NT2/D1 (cell line): ENCODE results near the gene CALD1.
A peak's percentile ranks its signal among the peaks of the same experiment; 100 is the strongest.

Experiments
- DNase-seq: peaks from one replicate; pipeline ENCODE4 v3.0.0-alpha.2; 2011; ENCODE audit warnings: low read depth, low spot score
- H3K27me3 ChIP-seq: 2 replicates; pipeline ENCODE4 v1.6.0; 2011; ENCODE audit warnings: mild to moderate bottlenecking; ENCODE audit not compliant: insufficient read length, insufficient read depth
- H3K36me3 ChIP-seq: 2 replicates; pipeline ENCODE4 v1.6.1; 2011; ENCODE audit warnings: mild to moderate bottlenecking, low read length, mixed read lengths; ENCODE audit not compliant: insufficient read depth, insufficient read length
- H3K4me1 ChIP-seq: 2 replicates; pipeline ENCODE4 v1.5.1; 2011; ENCODE audit not compliant: insufficient read depth, insufficient read length
- H3K4me3 ChIP-seq: 2 replicates; pipeline ENCODE4 v1.5.1; 2011; ENCODE audit warnings: low read depth; ENCODE audit not compliant: insufficient read length
- H3K9ac ChIP-seq: 2 replicates; pipeline ENCODE4 v1.6.0; 2011; ENCODE audit warnings: low read depth; ENCODE audit not compliant: insufficient read length
- H3K9me3 ChIP-seq: 2 replicates; pipeline ENCODE4 v1.5.1; 2011; ENCODE audit warnings: mild to moderate bottlenecking, low read length; ENCODE audit not compliant: insufficient read depth
- SUZ12 ChIP-seq: IDR thresholded peaks from 2 replicates; pipeline ENCODE4 v1.6.1; 2011; ENCODE audit not compliant: insufficient read length, insufficient read depth; ENCODE audit errors: extremely low read depth
- YY1 ChIP-seq: IDR thresholded peaks from 2 replicates; pipeline ENCODE4 v1.6.1; 2011; ENCODE audit not compliant: insufficient read length, insufficient read depth
- ZNF274 ChIP-seq: IDR thresholded peaks from 2 replicates; pipeline ENCODE4 v1.6.1; 2011; ENCODE audit warnings: mild to moderate bottlenecking, low read depth, low read length

CALD1 gene

DNA sequence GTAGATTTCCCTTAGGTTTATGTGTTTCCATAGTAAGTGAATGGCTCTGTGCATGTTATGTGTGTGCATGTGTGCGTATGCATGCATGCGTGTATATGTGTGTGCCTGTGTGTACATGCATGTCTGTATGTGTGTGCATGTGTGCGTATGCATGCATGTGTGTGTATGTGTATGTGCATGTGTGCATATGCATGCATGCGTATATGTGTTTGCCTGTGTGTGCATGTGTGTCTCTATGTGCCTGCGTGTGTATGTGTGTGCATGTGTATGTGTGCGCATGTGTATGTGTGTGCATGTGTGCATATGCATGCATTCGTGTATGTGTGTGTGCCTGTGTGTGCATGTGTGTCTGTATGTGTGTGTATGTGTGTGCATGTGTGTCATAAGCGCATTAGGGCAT, 108.1 kb downstream of the CALD1 start:
- H3K27me3 ChIP-seq, result no peaks in the 10 kb centered on the region
- H3K4me3 ChIP-seq, result no peak overlapping the region
- TF ChIP-seq ZNF274 (no peak), SUZ12 (no peak), YY1 (no peak)
- no peaks in the 10 kb centered on the region for H3K9me3 ChIP-seq
- DNase-seq, result no peak
- no peaks in the 10 kb centered on the region for H3K4me1 ChIP-seq
- peaks cover 52% of the 10 kb centered on the region for H3K36me3 ChIP-seq
- no peak overlapping the region for H3K9ac ChIP-seq

DNA sequence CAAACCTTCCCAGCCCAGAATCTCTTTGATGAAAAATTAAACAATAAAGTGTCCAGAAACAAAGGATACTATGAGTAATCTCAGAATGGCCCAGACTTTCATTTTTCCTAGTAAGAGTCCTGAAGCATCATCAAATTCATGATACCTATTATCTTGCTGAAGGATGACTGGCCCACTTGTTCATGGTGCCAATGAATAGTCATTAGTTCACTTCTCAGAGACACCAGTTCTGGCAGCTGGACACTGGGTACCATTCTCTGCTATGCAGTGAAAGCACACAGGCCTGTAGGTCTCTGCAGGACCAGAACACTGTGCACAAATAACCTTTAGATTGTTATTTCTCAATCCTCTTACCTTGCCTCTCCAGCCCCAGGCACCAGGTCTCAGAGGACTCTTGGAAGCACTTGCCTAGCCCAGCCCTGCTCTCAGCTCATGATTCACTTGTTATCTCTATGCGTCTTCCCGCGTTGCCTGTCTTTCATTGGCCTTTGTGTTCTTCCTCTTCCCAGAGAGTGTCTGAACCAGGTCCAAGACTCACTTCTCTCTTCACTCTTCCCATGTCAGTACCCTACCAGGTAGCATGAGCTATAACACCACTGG, 108.8 kb downstream of the CALD1 start:
- no peak for TF ChIP-seq YY1
- no peak for TF ChIP-seq SUZ12
- TF ChIP-seq ZNF274, result no peak
- peaks cover 58% of the 10 kb centered on the region for H3K36me3 ChIP-seq

DNA sequence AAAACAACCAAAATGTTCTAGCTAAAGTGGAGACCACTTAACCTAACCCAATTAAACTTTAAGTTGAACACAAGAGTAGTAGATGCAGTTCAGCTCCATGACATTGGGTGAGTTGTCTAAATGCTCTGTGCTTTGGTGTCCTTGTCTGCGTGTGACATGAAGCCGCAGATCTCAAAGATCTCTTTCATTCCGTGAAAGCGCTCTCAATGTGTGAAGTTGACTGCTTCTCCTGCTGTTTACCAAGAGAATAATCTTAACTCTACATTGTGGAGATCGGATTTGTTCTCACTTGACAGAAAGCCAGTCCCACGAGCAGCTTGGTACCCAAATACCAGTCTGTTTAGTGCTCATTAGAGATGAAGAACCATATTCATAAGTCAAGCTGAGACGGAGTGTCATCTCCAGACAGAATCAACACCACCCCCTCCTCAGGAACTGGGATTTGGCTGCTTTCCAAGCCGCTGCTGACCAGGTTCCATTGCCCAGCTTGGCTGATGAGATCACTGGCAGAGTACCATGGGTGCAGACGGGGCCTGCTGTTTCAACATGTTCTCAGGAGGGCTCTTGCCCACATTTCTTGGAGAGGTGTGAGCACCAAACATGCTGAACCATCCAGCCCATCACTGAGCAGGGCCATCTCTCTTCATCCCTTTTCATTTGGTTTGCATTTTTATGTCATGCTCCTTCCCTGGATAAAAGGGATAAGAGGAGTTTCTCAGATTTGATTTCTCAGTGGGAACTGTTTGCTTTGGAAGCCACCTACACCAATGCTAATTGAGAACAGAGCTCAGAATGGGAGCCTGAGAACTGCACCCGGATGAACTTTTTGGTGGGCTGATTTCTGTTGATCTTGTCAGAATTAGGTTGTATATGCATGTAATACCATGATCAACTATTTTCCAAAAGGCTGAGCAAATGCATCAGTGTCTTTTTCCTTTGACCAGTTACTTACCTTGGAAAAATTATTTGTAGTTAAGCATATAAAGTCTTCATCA, 111.1 kb downstream of the CALD1 start:
- DNase-seq, result no peak
- H3K36me3 ChIP-seq, result peaks cover 63% of the 10 kb centered on the region
- TF ChIP-seq YY1 (no peak), ZNF274 (no peak), SUZ12 (no peak)
- H3K27me3 ChIP-seq, result no peaks in the 10 kb centered on the region
- H3K9ac ChIP-seq, result no peak overlapping the region
- no peak overlapping the region for H3K4me3 ChIP-seq
- H3K4me1 ChIP-seq, result no peaks in the 10 kb centered on the region
- H3K9me3 ChIP-seq, result peaks cover 16% of the 10 kb centered on the region

More for the DNA sequence above, 108.8 kb downstream of the CALD1 start:
- Histone ChIP-seq H3K4me1 (no peaks in the 10 kb centered on the region), H3K9ac (no peak overlapping the region), H3K4me3 (no peak overlapping the region), H3K9me3 (no peaks in the 10 kb centered on the region), H3K27me3 (no peaks in the 10 kb centered on the region)
- no peak for DNase-seq

DNA sequence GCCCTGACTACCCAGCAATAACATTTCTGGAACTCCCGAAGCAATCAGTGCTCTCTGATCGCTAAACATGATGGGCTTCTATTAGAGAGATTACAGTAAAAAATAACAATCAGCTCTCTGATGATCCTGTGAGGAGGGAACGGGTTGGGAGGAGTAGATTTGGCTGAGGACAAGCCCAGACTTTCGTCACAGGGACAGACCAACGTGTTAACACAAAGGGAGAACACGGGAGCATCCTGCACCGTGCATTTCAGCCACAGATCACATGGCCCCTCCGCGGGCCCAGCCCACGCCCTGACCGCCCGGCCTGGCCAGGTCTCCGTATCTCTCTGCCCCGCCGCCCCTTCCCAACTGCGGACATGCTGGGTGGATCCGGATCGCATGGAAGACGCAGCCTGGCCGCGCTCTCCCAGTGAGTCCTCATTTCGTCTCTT, 111.8 kb downstream of the CALD1 start:
- Histone ChIP-seq H3K36me3 (peaks cover 67% of the 10 kb centered on the region), H3K4me3 (peak overlapping the region; percentile 49), H3K27me3 (no peaks in the 10 kb centered on the region), H3K9ac (peak overlapping the region; percentile 76), H3K4me1 (no peaks in the 10 kb centered on the region), H3K9me3 (peaks cover 23% of the 10 kb centered on the region)
- peak; percentile 15 for DNase-seq
- no peak for TF ChIP-seq SUZ12
- no peak for TF ChIP-seq YY1
- TF ChIP-seq ZNF274, result no peak

DNA sequence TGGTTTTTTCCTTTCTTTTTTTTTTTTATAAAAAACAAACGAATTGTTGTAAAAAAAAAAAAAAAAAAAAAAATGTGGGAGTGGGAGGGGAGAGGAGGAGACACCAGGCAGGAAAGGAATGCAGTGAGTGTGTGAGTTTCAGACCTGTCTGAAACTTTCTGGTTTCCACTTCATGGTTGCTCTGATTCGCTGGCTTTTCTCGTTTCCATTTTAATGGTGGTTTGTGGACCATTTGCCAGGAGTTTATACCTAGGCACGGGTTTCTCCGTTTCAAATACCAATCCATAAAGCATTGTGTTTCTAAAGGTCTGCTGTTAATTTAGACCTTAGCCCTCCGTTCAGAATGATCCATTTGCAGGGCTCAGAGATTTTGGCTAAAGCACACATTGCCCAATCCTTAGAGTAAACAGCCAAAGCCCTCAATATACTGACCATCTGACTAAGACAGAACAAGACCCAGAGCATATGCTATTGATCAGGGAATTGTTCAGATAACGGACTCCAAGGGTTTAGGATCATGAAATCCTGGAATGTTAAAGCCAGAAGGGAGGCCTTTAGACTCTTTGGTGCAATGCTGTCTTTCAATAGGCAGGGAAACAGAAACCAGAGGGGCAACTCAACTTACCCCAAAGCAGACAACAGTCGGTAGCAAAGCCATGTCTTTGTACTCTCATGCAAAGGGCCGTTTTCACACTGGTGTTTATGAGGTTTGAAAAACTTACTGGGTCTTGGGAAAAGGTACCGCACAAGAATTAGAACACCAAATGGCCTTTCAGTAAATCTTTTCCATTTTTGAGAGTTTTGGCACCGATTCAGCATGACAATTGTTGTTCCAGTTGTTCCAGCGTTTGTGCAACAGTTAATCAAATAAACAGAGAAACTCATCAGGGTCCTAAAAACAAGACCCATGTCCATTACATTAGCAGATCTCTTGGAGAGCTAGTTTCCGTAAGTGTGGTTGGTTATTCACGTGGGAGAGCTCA, 112.6 kb downstream of the CALD1 start:
- TF ChIP-seq YY1 (no peak), ZNF274 (no peak), SUZ12 (no peak)
- H3K4me3 ChIP-seq, result peak overlapping the region; percentile 49
- H3K9ac ChIP-seq, result peak overlapping the region; percentile 76
- H3K4me1 ChIP-seq, result no peaks in the 10 kb centered on the region
- H3K36me3 ChIP-seq, result peaks cover 72% of the 10 kb centered on the region
- H3K27me3 ChIP-seq, result no peaks in the 10 kb centered on the region
- peaks cover 30% of the 10 kb centered on the region for H3K9me3 ChIP-seq
- DNase-seq, result no peak

DNA sequence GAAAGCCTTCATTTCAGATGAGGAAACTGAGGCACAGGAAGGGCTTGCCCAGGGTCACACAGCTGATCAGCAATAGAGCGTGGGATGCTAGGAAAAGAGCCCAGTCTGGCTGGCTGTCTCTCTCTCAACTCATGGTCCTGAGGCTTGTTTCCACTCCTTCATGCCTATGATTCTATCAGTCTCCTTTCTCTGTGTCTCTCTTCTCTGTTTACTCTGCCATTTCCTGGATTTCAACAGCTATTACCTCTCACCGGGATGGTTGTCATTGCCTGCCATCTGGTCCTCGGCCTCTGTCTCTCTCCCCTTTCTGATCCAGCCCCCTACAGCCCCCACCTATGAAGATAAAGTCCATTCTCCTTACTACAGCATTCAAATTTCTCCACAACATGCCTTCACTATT, 113.5 kb downstream of the CALD1 start:
- Histone ChIP-seq H3K27me3 (no peaks in the 10 kb centered on the region), H3K36me3 (peaks cover 62% of the 10 kb centered on the region), H3K4me3 (no peak overlapping the region), H3K9me3 (peaks cover 31% of the 10 kb centered on the region), H3K9ac (no peak overlapping the region), H3K4me1 (no peaks in the 10 kb centered on the region)
- TF ChIP-seq ZNF274 (no peak), YY1 (no peak), SUZ12 (no peak)
- no peak for DNase-seq
